Mesothelial cell of epicardium (in vitro differentiated cells): ENCODE data around the gene ARRDC4. TPM values are rescaled to one million over a fixed set of nuclear protein-coding genes. Genes with fewer than 3 reads are reported as not detected.

ENCODE experiments used
- DNase-seq, 2 experiments: peaks; one replicate each; pipeline ENCODE4 v3.0.0; 2021; ENCODE audit warnings: low spot score in 2 of 2; ENCODE audit not compliant: unreplicated experiment in 2 of 2
- H3K27ac Mint-ChIP-seq: 2 replicates; pipeline ENCODE4 v1.8.0; 2021; ENCODE audit warnings: mixed read lengths
- H3K27me3 Mint-ChIP-seq: 2 replicates; pipeline ENCODE4 v1.8.0; 2021; ENCODE audit warnings: low read depth, mixed read lengths
- H3K36me3 Mint-ChIP-seq: 2 replicates; pipeline ENCODE4 v1.8.0; 2021; ENCODE audit warnings: mixed read lengths
- H3K4me1 Mint-ChIP-seq: 2 replicates; pipeline ENCODE4 v1.8.0; 2021; ENCODE audit warnings: mixed read lengths
- H3K4me3 Mint-ChIP-seq: 2 replicates; pipeline ENCODE4 v1.8.0; 2021; ENCODE audit warnings: mild to moderate bottlenecking, moderate library complexity, mixed read lengths
- H3K9me3 Mint-ChIP-seq: 2 replicates; pipeline ENCODE4 v1.8.0; 2021; ENCODE audit warnings: mixed read lengths
- total RNA-seq: library from RNA; stranded (reverse); gene quantifications from 3 replicates; pipeline ENCODE4 v1.2.1, GENCODE V29; 2021
- TF ChIP-seq, protein P1 (sequence below): fragments of 200-600 bp; sonication (generic); IDR thresholded peaks from one replicate; pipeline ENCODE4 v1.5.0; 2021; ENCODE audit warnings: antibody characterized with exemption; ENCODE audit not compliant: unreplicated experiment

The ARRDC4 gene
- total RNA-seq, 1 donor from 2014 or later, result 16.2 TPM

DNA sequence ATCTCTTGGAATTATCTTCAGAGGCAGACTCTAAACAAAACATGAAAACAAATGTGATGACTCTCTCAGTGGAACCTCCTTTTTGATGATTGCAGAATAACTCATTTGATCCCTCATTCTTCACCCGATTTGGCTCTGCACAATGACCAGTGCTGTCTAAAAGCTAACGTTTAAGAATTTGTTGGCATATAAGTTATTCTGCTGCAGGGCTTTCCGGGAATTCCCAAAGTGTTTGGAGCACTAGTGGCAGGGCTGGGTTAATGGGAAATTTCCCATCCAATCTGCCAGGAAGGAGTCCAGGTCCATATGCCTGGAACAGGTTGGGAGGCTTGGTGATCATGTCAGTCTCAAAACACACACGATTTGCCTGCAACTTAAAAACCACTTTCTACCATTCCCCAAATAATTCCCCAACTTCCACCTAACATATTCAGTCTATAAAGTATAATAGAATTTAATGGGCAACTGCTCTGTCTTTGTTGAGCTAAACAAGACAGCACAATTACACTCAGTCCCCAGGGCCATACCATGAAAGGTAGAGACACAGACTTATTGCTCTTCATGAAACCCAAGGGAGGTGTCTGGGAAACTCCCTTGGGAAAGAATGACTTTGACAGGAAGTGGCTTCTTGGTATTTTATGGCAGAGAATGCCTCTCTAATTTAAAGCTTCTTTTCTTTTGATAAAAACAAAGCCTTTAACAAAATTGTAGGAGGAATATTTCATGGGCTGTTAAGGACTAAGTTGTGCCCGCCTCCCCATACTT is 38.0 kb downstream of the ARRDC4 start:
- no peaks in the 10 kb centered on the region for H3K9me3 Mint-ChIP-seq
- no peaks in the 10 kb centered on the region for H3K4me1 Mint-ChIP-seq

DNA sequence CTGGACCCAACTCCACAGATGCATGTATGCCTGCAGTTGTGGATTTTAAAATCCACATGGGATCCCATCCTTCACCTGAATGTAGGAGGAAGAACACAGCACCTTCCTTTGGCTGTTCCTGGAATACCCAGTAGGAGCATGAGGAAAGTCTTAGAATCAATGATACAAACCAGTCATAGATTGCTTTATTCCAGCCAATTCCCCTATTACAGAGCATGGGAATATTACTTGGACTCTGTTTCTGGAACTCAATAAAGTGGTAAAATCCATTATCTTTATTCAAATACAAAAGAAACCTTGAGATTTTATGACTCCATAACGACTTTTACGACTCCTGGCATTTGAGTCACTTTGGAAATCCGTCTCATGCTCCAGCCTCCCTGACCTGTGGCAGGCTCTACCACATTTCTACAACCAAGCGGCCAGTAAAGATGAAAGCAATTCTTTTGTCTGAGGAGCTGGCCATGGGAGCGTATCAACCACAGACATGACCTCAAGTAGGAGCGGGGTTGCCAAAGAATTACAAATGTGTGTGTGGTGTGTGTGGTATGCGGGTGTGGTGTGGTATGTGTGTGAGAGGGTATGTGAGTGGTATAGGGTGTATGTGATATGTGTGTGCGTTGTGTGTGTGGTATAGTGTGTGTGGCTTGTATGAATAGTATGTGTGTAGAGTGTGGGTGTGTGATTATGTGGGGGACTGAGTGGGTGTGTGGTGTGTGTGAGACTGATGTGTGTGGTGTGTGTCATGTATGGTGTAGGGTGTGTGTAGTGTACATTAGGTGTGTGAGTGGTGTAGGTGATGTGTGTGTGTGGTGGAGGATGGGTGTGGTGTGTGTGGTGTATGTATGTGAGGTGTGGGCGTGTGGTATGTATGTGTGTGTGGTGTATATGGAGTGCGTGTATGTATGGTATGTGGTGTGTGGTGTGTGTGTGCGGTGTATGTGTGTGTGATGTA is 40.0 kb downstream of the ARRDC4 start:
- no peaks in the 10 kb centered on the region for H3K9me3 Mint-ChIP-seq
- H3K4me1 Mint-ChIP-seq, result no peaks in the 10 kb centered on the region
- H3K36me3 Mint-ChIP-seq, result no peaks in the 10 kb centered on the region

More for the DNA sequence above, 38.0 kb downstream of the ARRDC4 start:
- Mint-ChIP-seq H3K27ac (no peak overlapping the region), H3K36me3 (no peaks in the 10 kb centered on the region), H3K27me3 (peaks cover 10% of the 10 kb centered on the region), H3K4me3 (no peak overlapping the region)
- TF ChIP-seq, protein P1, sequence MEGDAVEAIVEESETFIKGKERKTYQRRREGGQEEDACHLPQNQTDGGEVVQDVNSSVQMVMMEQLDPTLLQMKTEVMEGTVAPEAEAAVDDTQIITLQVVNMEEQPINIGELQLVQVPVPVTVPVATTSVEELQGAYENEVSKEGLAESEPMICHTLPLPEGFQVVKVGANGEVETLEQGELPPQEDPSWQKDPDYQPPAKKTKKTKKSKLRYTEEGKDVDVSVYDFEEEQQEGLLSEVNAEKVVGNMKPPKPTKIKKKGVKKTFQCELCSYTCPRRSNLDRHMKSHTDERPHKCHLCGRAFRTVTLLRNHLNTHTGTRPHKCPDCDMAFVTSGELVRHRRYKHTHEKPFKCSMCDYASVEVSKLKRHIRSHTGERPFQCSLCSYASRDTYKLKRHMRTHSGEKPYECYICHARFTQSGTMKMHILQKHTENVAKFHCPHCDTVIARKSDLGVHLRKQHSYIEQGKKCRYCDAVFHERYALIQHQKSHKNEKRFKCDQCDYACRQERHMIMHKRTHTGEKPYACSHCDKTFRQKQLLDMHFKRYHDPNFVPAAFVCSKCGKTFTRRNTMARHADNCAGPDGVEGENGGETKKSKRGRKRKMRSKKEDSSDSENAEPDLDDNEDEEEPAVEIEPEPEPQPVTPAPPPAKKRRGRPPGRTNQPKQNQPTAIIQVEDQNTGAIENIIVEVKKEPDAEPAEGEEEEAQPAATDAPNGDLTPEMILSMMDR, result no peak
- DNase-seq, result no peak

DNA sequence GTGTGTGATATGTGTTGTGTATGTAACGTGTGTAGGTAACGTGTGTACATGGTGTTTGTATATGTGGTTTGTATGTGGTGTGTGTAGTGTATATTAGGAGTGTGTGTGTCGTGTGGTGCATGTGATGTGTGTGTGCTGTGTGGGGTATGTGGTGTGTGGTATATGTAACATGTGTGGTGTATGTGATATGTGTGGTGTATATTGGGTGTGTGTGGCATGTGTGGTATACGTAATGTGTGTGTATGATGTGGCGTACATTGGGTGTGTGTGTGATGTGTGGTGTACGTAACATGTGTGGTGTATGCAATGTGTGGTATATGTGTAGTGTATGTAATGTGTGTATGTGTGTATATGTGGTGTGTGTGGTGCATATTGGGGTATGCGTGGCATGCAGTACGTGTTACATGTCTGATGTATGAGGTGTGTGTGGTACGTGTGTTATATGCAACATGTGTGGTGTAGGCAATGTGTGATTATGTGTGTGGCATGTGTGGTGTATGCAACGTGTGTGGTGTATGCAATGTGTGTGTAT is 41.2 kb downstream of the ARRDC4 start:
- no peaks in the 10 kb centered on the region for H3K9me3 Mint-ChIP-seq
- no peak overlapping the region for H3K27ac Mint-ChIP-seq
- no peak overlapping the region for H3K4me3 Mint-ChIP-seq
- H3K4me1 Mint-ChIP-seq, result no peaks in the 10 kb centered on the region
- no peaks in the 10 kb centered on the region for H3K27me3 Mint-ChIP-seq
- no peaks in the 10 kb centered on the region for H3K36me3 Mint-ChIP-seq
- DNase-seq, result no peak
- TF ChIP-seq, protein P1, result no peak

More for the DNA sequence above, 40.0 kb downstream of the ARRDC4 start:
- H3K4me3 Mint-ChIP-seq, result no peak overlapping the region
- no peak overlapping the region for H3K27ac Mint-ChIP-seq
- peaks cover 6% of the 10 kb centered on the region for H3K27me3 Mint-ChIP-seq
- no peak for DNase-seq
- TF ChIP-seq, protein P1, result no peak

DNA sequence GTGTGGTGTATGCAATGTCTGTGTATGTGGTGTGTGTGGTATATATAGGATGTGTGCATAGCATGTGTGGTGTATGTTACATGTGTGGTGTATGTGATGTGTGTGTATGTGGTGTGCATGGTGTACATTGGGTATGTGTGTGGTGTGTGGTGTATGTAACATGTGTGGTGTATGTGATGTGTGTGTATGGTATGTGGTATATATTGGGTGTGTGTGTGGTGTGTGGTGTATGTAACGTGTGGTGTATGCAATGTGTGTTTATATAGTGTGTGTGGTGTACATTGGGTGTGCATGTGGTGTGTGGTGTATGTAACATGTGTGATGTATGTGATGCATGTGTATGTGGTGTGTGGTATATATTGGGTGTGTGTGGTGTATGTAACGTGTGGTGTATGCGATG is 41.9 kb downstream of the ARRDC4 start:
- H3K27ac Mint-ChIP-seq, result no peak overlapping the region

DNA sequence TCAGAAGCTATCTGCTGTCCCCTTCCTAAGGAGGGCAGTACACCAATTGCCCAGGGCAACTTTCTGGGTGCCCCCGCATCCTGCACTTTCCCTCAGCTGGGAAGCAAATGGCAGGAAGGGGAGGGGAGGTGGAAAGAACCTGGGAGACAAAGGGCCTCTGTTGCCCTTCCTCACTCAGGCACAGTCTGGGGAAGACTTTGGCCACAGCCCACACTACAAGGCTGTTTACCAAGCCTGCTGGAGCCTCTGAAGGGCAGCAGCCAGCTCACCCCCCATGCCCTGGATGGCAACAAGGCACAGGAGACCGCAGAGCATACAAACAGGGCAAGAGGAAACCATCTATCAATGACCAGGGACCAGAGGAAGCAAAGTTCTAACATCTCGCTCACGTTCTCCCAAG is 42.4 kb downstream of the ARRDC4 start:
- H3K27me3 Mint-ChIP-seq, result no peaks in the 10 kb centered on the region
- no peaks in the 10 kb centered on the region for H3K9me3 Mint-ChIP-seq
- no peaks in the 10 kb centered on the region for H3K4me1 Mint-ChIP-seq
- no peak overlapping the region for H3K27ac Mint-ChIP-seq
- H3K4me3 Mint-ChIP-seq, result no peak overlapping the region
- DNase-seq, result no peak
- no peaks in the 10 kb centered on the region for H3K36me3 Mint-ChIP-seq
- TF ChIP-seq, protein P1, result no peak

More for the DNA sequence above, 41.9 kb downstream of the ARRDC4 start:
- Mint-ChIP-seq H3K4me3 (no peak overlapping the region), H3K27me3 (no peaks in the 10 kb centered on the region), H3K9me3 (no peaks in the 10 kb centered on the region), H3K4me1 (no peaks in the 10 kb centered on the region), H3K36me3 (no peaks in the 10 kb centered on the region)
- no peak for DNase-seq
- TF ChIP-seq, protein P1, result no peak
